Neural cell (in vitro differentiated cells): ENCODE measurements around the gene FAM83B.

Source experiments
- CTCF ChIP-seq: fragments of 450-650 bp; IDR thresholded peaks from 2 replicates; pipeline ENCODE4 v1.5.1; 2014; ENCODE audit warnings: antibody characterized with exemption, mild to moderate bottlenecking, moderate library complexity; ENCODE audit not compliant: poor library complexity, severe bottlenecking
- POLR2AphosphoS5 ChIP-seq: IDR thresholded peaks from 2 replicates; pipeline ENCODE4 v1.6.1; 2012

- TF ChIP-seq CTCF, result no peak
- no peak for TF ChIP-seq POLR2AphosphoS5
These were observed 74.1 kb downstream of the FAM83B start for GRCh38 chr6:54920628-54921027.
